H1 (cell line): ENCODE results near the gene CLIP4. TPM values are rescaled to one million over a fixed set of nuclear protein-coding genes. Genes with fewer than 3 reads are reported as not detected.

Source experiments
- CTCF ChIA-PET: fragments of 300-600 bp; sonication (Branson Sonifier 250); formaldehyde crosslinking; loops from one replicate; lab custom pipeline; 2021; ENCODE audit not compliant: partially characterized antibody; lab: Charles Lee
- POLR2A ChIA-PET: fragments of 300-600 bp; sonication (Branson Sonifier 250); formaldehyde crosslinking; loops from one replicate; lab custom pipeline; 2021; ENCODE audit warnings: inconsistent platforms; ENCODE audit not compliant: partially characterized antibody; lab: Charles Lee
- DNase-seq, 2 experiments: peaks; one replicate each; pipeline versions ENCODE4 v3.0.0 to v3.0.0-alpha.2; 2010 to 2022; ENCODE audit warnings: low spot score in 2 of 2, low read depth in 1 of 2, mixed read lengths in 1 of 2
- FAIRE-seq: peaks from 2 replicates; lab custom pipeline; 2011; peaks lifted over from hg19 to GRCh38; lab: Jason Lieb, UNC
- H2AFZ ChIP-seq: 2 replicates; pipeline ENCODE4 v1.8.1; 2012; ENCODE audit warnings: low read length, inconsistent platforms
- H2AK5ac ChIP-seq: 2 replicates; pipeline ENCODE4 v1.6.1; 2013; ENCODE audit warnings: low read depth, low read length
- H2BK120ac ChIP-seq: replicated peaks from 2 replicates; pipeline ENCODE3; 2013; ENCODE audit warnings: low read depth, low read length, inconsistent platforms
- H2BK12ac ChIP-seq: 2 replicates; pipeline ENCODE4 v1.6.1; 2013; ENCODE audit warnings: low read depth, low read length
- H2BK15ac ChIP-seq: 2 replicates; pipeline ENCODE4 v1.6.1; 2013; ENCODE audit warnings: low read length
- H2BK20ac ChIP-seq: 2 replicates; pipeline ENCODE4 v1.6.1; 2013; ENCODE audit warnings: low read length
- H2BK5ac ChIP-seq: 2 replicates; pipeline ENCODE4 v1.6.1; 2013; ENCODE audit warnings: low read depth, low read length
- H3K14ac ChIP-seq: 2 replicates; pipeline ENCODE4 v1.6.1; 2013; ENCODE audit warnings: inconsistent platforms; ENCODE audit not compliant: insufficient read length
- H3K18ac ChIP-seq: 2 replicates; pipeline ENCODE4 v1.6.1; 2013; ENCODE audit warnings: low read length; ENCODE audit errors: extremely low read depth
- H3K23ac ChIP-seq: 2 replicates; pipeline ENCODE4 v1.6.1; 2013; ENCODE audit warnings: inconsistent platforms; ENCODE audit not compliant: insufficient read length
- H3K23me2 ChIP-seq: 2 replicates; pipeline ENCODE4 v1.6.1; 2013; ENCODE audit warnings: low read depth, low read length
- H3K27ac ChIP-seq: 2 replicates; pipeline ENCODE4 v1.6.1; 2011; ENCODE audit warnings: low read depth, low read length, inconsistent platforms
- H3K27me3 ChIP-seq, 4 experiments: replicated peaks in 1 of 4; 1 replicate in 1 of 4; 2 replicates in 3 of 4; pipeline versions ENCODE4 v1.6.1 to v1.8.1; 2011 to 2013; ENCODE audit warnings: low read length in 3 of 4, mild to moderate bottlenecking in 3 of 4, inconsistent platforms in 2 of 4, mixed read lengths in 2 of 4, moderate library complexity in 1 of 4; ENCODE audit not compliant: control insufficient read depth in 3 of 4, insufficient read depth in 3 of 4; ENCODE audit errors: extremely low read depth in 1 of 4
- H3K36me3 ChIP-seq, 4 experiments: 2 replicates each; pipeline versions ENCODE4 v1.6.1 to v1.8.1; 2011 to 2013; ENCODE audit warnings: mild to moderate bottlenecking in 4 of 4, low read length in 3 of 4, moderate library complexity in 2 of 4, control low read depth in 1 of 4, inconsistent platforms in 1 of 4; ENCODE audit not compliant: insufficient read depth in 4 of 4, control insufficient read depth in 2 of 4
- H3K4ac ChIP-seq: replicated peaks from 2 replicates; pipeline ENCODE3; 2013; ENCODE audit warnings: low read length, low read depth, mixed read lengths, inconsistent platforms; ENCODE audit not compliant: insufficient read length
- H3K4me1 ChIP-seq, 4 experiments: replicated peaks in 1 of 4; 1 replicate in 1 of 4; 2 replicates in 3 of 4; pipeline versions ENCODE4 v1.6.1 to v1.8.1; 2011 to 2013; ENCODE audit warnings: low read length in 3 of 4, inconsistent platforms in 2 of 4, mixed read lengths in 1 of 4; ENCODE audit not compliant: insufficient read depth in 4 of 4, control insufficient read depth in 3 of 4
- H3K4me2 ChIP-seq, 2 experiments: 2 replicates each; pipeline versions ENCODE4 v1.6.1 to v1.8.1; 2011 to 2013; ENCODE audit warnings: low read depth in 2 of 2, low read length in 2 of 2, control low read depth in 1 of 2, inconsistent platforms in 1 of 2, mild to moderate bottlenecking in 1 of 2; ENCODE audit not compliant: insufficient read depth in 1 of 2
- H3K4me3 ChIP-seq, 4 experiments: fragments of 200-600, 300-600 bp in 1 of 4; sonication (generic), shearing (Covaris generic), sonication (Bioruptor Twin) in 1 of 4; 2 replicates each; pipeline versions ENCODE4 v1.5.1 to v1.8.1; 2011 to 2016; ENCODE audit warnings: low read length in 4 of 4, low read depth in 3 of 4, control low read depth in 2 of 4, inconsistent platforms in 2 of 4, mild to moderate bottlenecking in 2 of 4, mixed read lengths in 1 of 4, moderate library complexity in 1 of 4; ENCODE audit not compliant: insufficient read depth in 2 of 4; ENCODE audit errors: extremely low read depth in 1 of 4
- H3K56ac ChIP-seq: replicated peaks from 2 replicates; pipeline ENCODE3; 2013; ENCODE audit warnings: low read depth, mild to moderate bottlenecking, mixed read lengths, low read length, inconsistent platforms; ENCODE audit not compliant: insufficient read length
- H3K79me1 ChIP-seq: 2 replicates; pipeline ENCODE4 v1.6.1; 2013; ENCODE audit warnings: low read depth, low read length, control low read depth
- H3K79me2 ChIP-seq, 2 experiments: 2 replicates each; pipeline versions ENCODE4 v1.6.1 to v1.8.1; 2012 to 2013; ENCODE audit warnings: low read length in 2 of 2, mild to moderate bottlenecking in 2 of 2, inconsistent platforms in 1 of 2; ENCODE audit not compliant: insufficient read depth in 2 of 2, control insufficient read depth in 1 of 2
- H3K9ac ChIP-seq, 4 experiments: replicated peaks in 1 of 4; 1 replicate in 1 of 4; 2 replicates in 3 of 4; pipeline versions ENCODE4 v1.6.1 to v1.8.1; 2011 to 2013; ENCODE audit warnings: low read depth in 3 of 4, low read length in 3 of 4, control low read depth in 2 of 4, mild to moderate bottlenecking in 2 of 4, moderate library complexity in 2 of 4, inconsistent platforms in 1 of 4; ENCODE audit errors: extremely low read depth in 1 of 4
- H3K9me3 ChIP-seq, 2 experiments: 2 replicates each; pipeline versions ENCODE4 v1.6.1 to v1.8.1; 2012 to 2013; ENCODE audit warnings: mild to moderate bottlenecking in 2 of 2, moderate library complexity in 2 of 2, control low read depth in 1 of 2, inconsistent platforms in 1 of 2, low read depth in 1 of 2, low read length in 1 of 2, mixed read lengths in 1 of 2; ENCODE audit not compliant: insufficient read depth in 2 of 2
- H4K20me1 ChIP-seq, 2 experiments: replicated peaks in 1 of 2; 2 replicates each; pipeline versions ENCODE3 to v1.8.1; 2011 to 2013; ENCODE audit warnings: inconsistent platforms in 2 of 2, low read length in 2 of 2, mild to moderate bottlenecking in 1 of 2; ENCODE audit not compliant: insufficient read depth in 2 of 2, control insufficient read depth in 1 of 2
- H4K5ac ChIP-seq: 2 replicates; pipeline ENCODE4 v1.6.1; 2013; ENCODE audit warnings: low read length, low read depth, mixed read lengths, inconsistent platforms; ENCODE audit not compliant: insufficient read length
- H4K8ac ChIP-seq: 2 replicates; pipeline ENCODE4 v1.8.0; 2013; ENCODE audit warnings: mild to moderate bottlenecking, moderate library complexity, low read length, inconsistent platforms; ENCODE audit not compliant: insufficient read depth; ENCODE audit errors: extremely low read depth
- H4K91ac ChIP-seq: replicated peaks from 2 replicates; pipeline ENCODE3; 2013; ENCODE audit warnings: low read length, mixed read lengths, inconsistent platforms; ENCODE audit not compliant: insufficient read length
- EP300 ChIP-seq, 2 experiments: IDR thresholded peaks; 1 replicate in 1 of 2; 2 replicates in 1 of 2; pipeline ENCODE4 v1.6.1; 2011 to 2012; ENCODE audit warnings: low read depth in 2 of 2, low read length in 2 of 2, mild to moderate bottlenecking in 2 of 2, borderline replicate concordance in 1 of 2, inconsistent platforms in 1 of 2, moderate library complexity in 1 of 2
- FOSL1 ChIP-seq: IDR thresholded peaks from 2 replicates; pipeline ENCODE4 v1.6.1; 2011; ENCODE audit warnings: mild to moderate bottlenecking, low read depth, low read length, moderate library complexity; ENCODE audit not compliant: insufficient read depth
- KDM5A ChIP-seq: fragments of 200-600 bp; IDR thresholded peaks from 2 replicates; pipeline ENCODE4 v1.7.1; 2012; ENCODE audit warnings: mild to moderate bottlenecking, low read length, inconsistent platforms, mixed read lengths
- POLR2AphosphoS5 ChIP-seq: IDR thresholded peaks from 2 replicates; pipeline ENCODE4 v1.6.1; 2011; ENCODE audit warnings: low read depth, low read length
- SP4 ChIP-seq: IDR thresholded peaks from 2 replicates; pipeline ENCODE4 v1.6.1; 2012; ENCODE audit warnings: low read length, inconsistent platforms
- SUZ12 ChIP-seq: fragments of 200-600 bp; sonication (generic); IDR thresholded peaks from 2 replicates; pipeline ENCODE4 v1.6.1; 2012; ENCODE audit warnings: mild to moderate bottlenecking, inconsistent platforms, low read length, moderate library complexity, mixed read lengths
- WGBS, 2 experiments: shearing (Covaris generic) in 1 of 2; methylation state at CpG; one replicate each; pipeline versions ENCODE4 v1.1.6 to v1.1.7; 2013 to 2015; ENCODE audit warnings: low lambda C conversion rate in 2 of 2, mixed read lengths in 2 of 2, inconsistent platforms in 1 of 2, low coverage in 1 of 2, missing lambda C conversion rate in 1 of 2; ENCODE audit not compliant: insufficient replicate concordance in 2 of 2, insufficient coverage in 1 of 2, insufficient read length in 1 of 2; ENCODE audit errors: extremely low coverage in 1 of 2, missing lambda C conversion rate in 1 of 2; 5-methylcytosine and 5-hydroxymethylcytosine counted together
- polyA plus RNA-seq, 7 experiments: library from polyadenylated mRNA; depleted of rRNA in 3 of 7; stranded (reverse) in 5 of 7; unstranded in 2 of 7; fragments of >200 nt in 5 of 7; fragments of 200-250 nt in 2 of 7; gene quantifications; 1 replicate in 5 of 7; 2 replicates in 1 of 7; 4 replicates in 1 of 7; pipeline versions ENCODE4 v1.2.1 to v1.2.3, GENCODE V29; 2011 to 2013; ENCODE audit warnings: missing spikeins in 2 of 7, mixed read lengths in 2 of 7
- total RNA-seq: library from RNA; stranded (reverse); fragmentation: NEBNext Ultra II Directional; extraction: Animal tissue kit (Norgen Biotek cat#: 25700); gene quantifications from 2 replicates; pipeline ENCODE4 v1.2.1, GENCODE V29; 2021
- TF ChIP-seq, protein P1 (sequence below), 3 experiments: IDR thresholded peaks; 1 replicate in 2 of 3; 2 replicates in 1 of 3; pipeline versions ENCODE4 v1.5.1 to v1.6.1; 2011; ENCODE audit warnings: low read length in 3 of 3, mild to moderate bottlenecking in 3 of 3, inconsistent platforms in 2 of 3, low read depth in 1 of 3, moderate library complexity in 1 of 3; ENCODE audit not compliant: insufficient read depth in 1 of 3; ENCODE audit errors: control extremely low read depth in 1 of 3
- TF ChIP-seq, protein P2 (sequence below): IDR thresholded peaks from 2 replicates; pipeline ENCODE4 v1.6.1; 2012; ENCODE audit warnings: inconsistent platforms
- TF ChIP-seq, protein P3 (sequence below): IDR thresholded peaks from 2 replicates; pipeline ENCODE4 v1.6.1; 2011; ENCODE audit warnings: low read depth, mild to moderate bottlenecking, low read length; ENCODE audit not compliant: insufficient read depth

Gene CLIP4
- total and polyA plus RNA-seq, 2 of the 8 experiments (the other 6 are each of a cell fraction or from before 2014, with no cell fraction given) = 0.08 to 0.09 TPM

DNA sequence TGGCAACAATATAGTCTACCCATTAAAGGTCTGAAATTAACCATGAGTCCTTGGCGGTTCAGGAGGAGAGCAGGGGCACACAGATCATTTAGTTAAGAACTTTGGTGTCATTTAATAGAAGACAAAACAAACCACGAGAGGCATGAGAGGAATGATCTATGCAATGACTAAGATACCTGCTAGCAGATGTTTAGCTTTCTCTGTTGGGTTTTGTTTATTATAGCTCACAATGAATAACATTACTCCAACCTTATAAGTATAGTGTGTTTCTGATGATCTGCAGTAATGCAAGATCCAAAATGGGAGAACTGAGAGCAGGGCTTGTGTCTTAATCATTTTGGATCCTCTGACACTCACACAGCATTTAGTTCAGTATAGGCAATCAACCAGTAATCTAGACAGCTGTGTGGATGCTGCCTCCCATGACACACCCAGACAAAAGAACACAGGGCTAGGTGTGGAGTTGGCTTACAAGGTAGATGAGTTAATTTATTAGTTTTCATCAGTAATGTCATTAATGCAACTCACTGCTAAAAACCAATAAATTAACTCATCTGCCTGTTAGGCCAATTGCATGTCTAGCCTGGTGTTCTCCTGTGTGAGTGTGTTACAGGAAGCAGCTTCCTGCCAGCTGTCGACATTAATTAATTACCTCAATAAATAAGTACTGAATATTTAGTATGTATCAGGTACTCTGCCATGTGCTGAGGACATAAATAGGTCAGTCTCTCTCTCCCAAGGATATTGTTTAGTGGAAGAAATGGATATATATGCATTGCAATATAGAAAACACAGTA is 92.3 kb downstream of the CLIP4 start:
- Histone ChIP-seq H3K4ac (no peak overlapping the region), H3K27me3 (no peaks in the 10 kb centered on the region), H4K91ac (no peak overlapping the region), H3K18ac (no peak overlapping the region), H2BK20ac (no peak overlapping the region), H3K4me1 (no peaks in the 10 kb centered on the region), H4K8ac (no peak overlapping the region), H3K9me3 (no peaks in the 10 kb centered on the region), H4K20me1 (no peaks in the 10 kb centered on the region), H3K79me2 (no peaks in the 10 kb centered on the region), H2BK5ac (no peak overlapping the region), H3K9ac (no peak overlapping the region), H3K36me3 (no peaks in the 10 kb centered on the region), H3K56ac (no peak overlapping the region), H3K23me2 (no peaks in the 10 kb centered on the region), H3K4me2 (no peak overlapping the region), H2AK5ac (no peak overlapping the region), H2AFZ (no peak overlapping the region), H3K79me1 (no peaks in the 10 kb centered on the region), H3K4me3 (no peak overlapping the region), H2BK15ac (no peak overlapping the region), H3K27ac (no peak overlapping the region), H2BK12ac (no peak overlapping the region), H3K14ac (no peak overlapping the region), H4K5ac (no peak overlapping the region), H2BK120ac (no peak overlapping the region), H3K23ac (no peak overlapping the region)
- no peak for FAIRE-seq
- ChIA-PET CTCF (interaction anchor here (0.6 to 1.8 kb wide), 10 partner anchors 8 to 906 kb away, joined by 3 to 7 read pairs (median 4); no protein-coding TSS in a partner anchor), POLR2A (no interaction called here)
- 83% methylated on average over 3 of the region's 3 CpGs; no CpG with 5 or more reads in 1 of the 2 experiments for WGBS, 2 experiments
- DNase-seq = peak in 1 of 2 experiments; percentile 6
- TF ChIP-seq, protein P1, sequence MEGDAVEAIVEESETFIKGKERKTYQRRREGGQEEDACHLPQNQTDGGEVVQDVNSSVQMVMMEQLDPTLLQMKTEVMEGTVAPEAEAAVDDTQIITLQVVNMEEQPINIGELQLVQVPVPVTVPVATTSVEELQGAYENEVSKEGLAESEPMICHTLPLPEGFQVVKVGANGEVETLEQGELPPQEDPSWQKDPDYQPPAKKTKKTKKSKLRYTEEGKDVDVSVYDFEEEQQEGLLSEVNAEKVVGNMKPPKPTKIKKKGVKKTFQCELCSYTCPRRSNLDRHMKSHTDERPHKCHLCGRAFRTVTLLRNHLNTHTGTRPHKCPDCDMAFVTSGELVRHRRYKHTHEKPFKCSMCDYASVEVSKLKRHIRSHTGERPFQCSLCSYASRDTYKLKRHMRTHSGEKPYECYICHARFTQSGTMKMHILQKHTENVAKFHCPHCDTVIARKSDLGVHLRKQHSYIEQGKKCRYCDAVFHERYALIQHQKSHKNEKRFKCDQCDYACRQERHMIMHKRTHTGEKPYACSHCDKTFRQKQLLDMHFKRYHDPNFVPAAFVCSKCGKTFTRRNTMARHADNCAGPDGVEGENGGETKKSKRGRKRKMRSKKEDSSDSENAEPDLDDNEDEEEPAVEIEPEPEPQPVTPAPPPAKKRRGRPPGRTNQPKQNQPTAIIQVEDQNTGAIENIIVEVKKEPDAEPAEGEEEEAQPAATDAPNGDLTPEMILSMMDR (IDR thresholded peaks at IDR 0.05; ENCODE audit: control extremely low read depth in 1 of 3, insufficient read depth in 1 of 3, low read depth in 1 of 3, low read length in 3 of 3) = no peak
- TF ChIP-seq SP4 = no peak
- TF ChIP-seq EP300 (IDR thresholded peaks at IDR 0.05; ENCODE audit: borderline replicate concordance in 1 of 2, low read depth in 2 of 2, low read length in 2 of 2) = no peak
- TF ChIP-seq FOSL1 = no peak
- TF ChIP-seq KDM5A = no peak
- TF ChIP-seq, protein P2, sequence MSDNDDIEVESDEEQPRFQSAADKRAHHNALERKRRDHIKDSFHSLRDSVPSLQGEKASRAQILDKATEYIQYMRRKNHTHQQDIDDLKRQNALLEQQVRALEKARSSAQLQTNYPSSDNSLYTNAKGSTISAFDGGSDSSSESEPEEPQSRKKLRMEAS = no peak
- TF ChIP-seq SUZ12 = no peak
- TF ChIP-seq POLR2AphosphoS5 = no peak
- TF ChIP-seq, protein P3, sequence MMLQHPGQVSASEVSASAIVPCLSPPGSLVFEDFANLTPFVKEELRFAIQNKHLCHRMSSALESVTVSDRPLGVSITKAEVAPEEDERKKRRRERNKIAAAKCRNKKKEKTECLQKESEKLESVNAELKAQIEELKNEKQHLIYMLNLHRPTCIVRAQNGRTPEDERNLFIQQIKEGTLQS = no peak
